ENCODE results near the gene ZNF438. TPM values are rescaled to one million over a fixed set of nuclear protein-coding genes. Genes with fewer than 3 reads are reported as not detected.

The ZNF438 gene
- polyA plus RNA-seq, 3 donors, result 5.4 to 11.1 (median 9.3) TPM

GRCh38 chr10:30826679-30827078 is 205.0 kb downstream of the ZNF438 start:
- WGBS (ENCODE audit: insufficient coverage), result 100% methylated on average over 1 of the region's 4 CpGs
- H3K27me3 Mint-ChIP-seq (ENCODE audit: low read depth in 3 of 3), result peaks cover 0 to 2% (median 1%) of the 10 kb centered on the region in 3 donors
- no peak overlapping the region for H3K4me2 ChIP-seq (replicated peaks; ENCODE audit: extremely low read depth, low read length, poor library complexity, severe bottlenecking)
- no peak overlapping the region for H3K4me3 Mint-ChIP-seq
- no peak overlapping the region for H2AFZ ChIP-seq (ENCODE audit: insufficient read depth, low read depth, low read length, poor library complexity, severe bottlenecking)
- H3K36me3 ChIP-seq (replicated peaks in 1 of 2; ENCODE audit: control insufficient read depth in 1 of 2, insufficient read depth in 2 of 2, low read length in 2 of 2), result no peaks in the 10 kb centered on the region
- H4K20me1 ChIP-seq (ENCODE audit: insufficient read depth, low read length), result no peaks in the 10 kb centered on the region
- H3K27me3 ChIP-seq (ENCODE audit: control insufficient read depth in 2 of 2, insufficient read depth in 2 of 2, low read length in 2 of 2), result no peaks in the 10 kb centered on the region
- H3K4me1 ChIP-seq (ENCODE audit: control insufficient read depth in 1 of 2, insufficient read depth in 2 of 2, low read length in 2 of 2), result no peaks in the 10 kb centered on the region
- intact Hi-C loops (cut with micrococcal nuclease), result no loop called here
- no peak overlapping the region for H3K27ac ChIP-seq (ENCODE audit: low read depth in 1 of 2, low read length in 2 of 2)
- peaks cover 0 to 5% (median 2%) of the 10 kb centered on the region in 7 donors for H3K9me3 Mint-ChIP-seq
- no peak overlapping the region for H3K9ac ChIP-seq (ENCODE audit: insufficient read depth, low read length, poor library complexity, severe bottlenecking)
- H3K36me3 Mint-ChIP-seq, result no peaks in the 10 kb centered on the region
- no peak overlapping the region for H3K27ac Mint-ChIP-seq
- H3K79me2 ChIP-seq (ENCODE audit: insufficient read depth, low read length), result no peaks in the 10 kb centered on the region
- peaks cover 4% of the 10 kb centered on the region for H3K4me1 Mint-ChIP-seq
- DNase-seq, result no peak
- no peak overlapping the region for H3K4me3 ChIP-seq (replicated peaks in 1 of 3; ENCODE audit: low read depth in 2 of 3, low read length in 3 of 3)
- TF ChIP-seq CTCF (IDR thresholded peaks at IDR 0.05), result no peak
- no peaks in the 10 kb centered on the region for H3K9me3 ChIP-seq (replicated peaks in 1 of 2; ENCODE audit: control insufficient read depth in 1 of 2, insufficient read depth in 1 of 2, low read length in 2 of 2)

DNA sequence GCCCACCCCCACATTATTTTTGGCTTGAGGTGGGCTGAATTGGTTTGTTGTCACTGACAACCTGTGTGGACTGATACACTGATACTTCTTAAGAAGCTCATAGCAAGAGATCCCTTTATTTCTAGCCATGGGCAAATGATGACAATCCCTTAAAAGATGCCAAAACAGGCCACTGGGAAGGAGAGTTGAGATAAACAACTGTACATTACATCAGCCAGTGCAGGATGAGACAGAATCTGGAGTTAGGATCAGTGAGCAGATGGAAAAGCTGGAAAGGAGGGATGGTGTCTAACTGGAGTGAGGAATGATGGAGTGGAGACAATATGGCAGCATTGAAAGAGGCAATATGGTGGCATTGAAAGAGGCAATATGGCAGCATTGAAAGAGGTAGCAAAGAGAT is 206.2 kb downstream of the ZNF438 start:
- Histone ChIP-seq H3K79me2 (ENCODE audit: insufficient read depth, low read length) (no peaks in the 10 kb centered on the region), H3K27ac (ENCODE audit: low read depth in 1 of 2, low read length in 2 of 2) (no peak overlapping the region), H4K20me1 (ENCODE audit: insufficient read depth, low read length) (no peaks in the 10 kb centered on the region), H3K36me3 (replicated peaks in 1 of 2; ENCODE audit: control insufficient read depth in 1 of 2, insufficient read depth in 2 of 2, low read length in 2 of 2) (no peaks in the 10 kb centered on the region), H3K4me3 (replicated peaks in 1 of 3; ENCODE audit: low read depth in 2 of 3, low read length in 3 of 3) (no peak overlapping the region), H3K27me3 (ENCODE audit: control insufficient read depth in 2 of 2, insufficient read depth in 2 of 2, low read length in 2 of 2) (no peaks in the 10 kb centered on the region), H2AFZ (ENCODE audit: insufficient read depth, low read depth, low read length, poor library complexity, severe bottlenecking) (no peak overlapping the region), H3K9ac (ENCODE audit: insufficient read depth, low read length, poor library complexity, severe bottlenecking) (no peak overlapping the region), H3K4me1 (ENCODE audit: control insufficient read depth in 1 of 2, insufficient read depth in 2 of 2, low read length in 2 of 2) (no peaks in the 10 kb centered on the region), H3K4me2 (replicated peaks; ENCODE audit: extremely low read depth, low read length, poor library complexity, severe bottlenecking) (no peak overlapping the region), H3K9me3 (replicated peaks in 1 of 2; ENCODE audit: control insufficient read depth in 1 of 2, insufficient read depth in 1 of 2, low read length in 2 of 2) (no peaks in the 10 kb centered on the region)
- intact Hi-C loops (cut with micrococcal nuclease), result no loop called here
- no peak overlapping the region for H3K27ac Mint-ChIP-seq
- no peaks in the 10 kb centered on the region for H3K36me3 Mint-ChIP-seq
- peaks cover 8% of the 10 kb centered on the region for H3K4me1 Mint-ChIP-seq
- no peak for TF ChIP-seq CTCF (IDR thresholded peaks at IDR 0.05)
- H3K9me3 Mint-ChIP-seq, result peaks cover 0 to 5% (median 2%) of the 10 kb centered on the region in 7 donors
- no peak for DNase-seq
- H3K4me3 Mint-ChIP-seq, result no peak overlapping the region
- peaks cover 0 to 2% (median 1%) of the 10 kb centered on the region in 3 donors for H3K27me3 Mint-ChIP-seq (ENCODE audit: low read depth in 3 of 3)
